H1 (cell line): Measurements from ENCODE around the gene TDRD15. TPM values are rescaled to one million over a fixed set of nuclear protein-coding genes. Genes with fewer than 3 reads are reported as not detected.

Experiments
- CTCF ChIA-PET: fragments of 300-600 bp; sonication (Branson Sonifier 250); formaldehyde crosslinking; loops from one replicate; lab custom pipeline; 2021; ENCODE audit not compliant: partially characterized antibody; lab: Charles Lee
- POLR2A ChIA-PET: fragments of 300-600 bp; sonication (Branson Sonifier 250); formaldehyde crosslinking; loops from one replicate; lab custom pipeline; 2021; ENCODE audit warnings: inconsistent platforms; ENCODE audit not compliant: partially characterized antibody; lab: Charles Lee
- DNase-seq, 2 experiments: peaks; one replicate each; pipeline versions ENCODE4 v3.0.0 to v3.0.0-alpha.2; 2010 to 2022; ENCODE audit warnings: low spot score in 2 of 2, low read depth in 1 of 2, mixed read lengths in 1 of 2
- FAIRE-seq: peaks from 2 replicates; lab custom pipeline; 2011; peaks lifted over from hg19 to GRCh38; lab: Jason Lieb, UNC
- H2AFZ ChIP-seq: 2 replicates; pipeline ENCODE4 v1.8.1; 2012; ENCODE audit warnings: low read length, inconsistent platforms
- H2AK5ac ChIP-seq: 2 replicates; pipeline ENCODE4 v1.6.1; 2013; ENCODE audit warnings: low read depth, low read length
- H2BK120ac ChIP-seq: replicated peaks from 2 replicates; pipeline ENCODE3; 2013; ENCODE audit warnings: low read depth, low read length, inconsistent platforms
- H2BK12ac ChIP-seq: 2 replicates; pipeline ENCODE4 v1.6.1; 2013; ENCODE audit warnings: low read depth, low read length
- H2BK15ac ChIP-seq: 2 replicates; pipeline ENCODE4 v1.6.1; 2013; ENCODE audit warnings: low read length
- H2BK20ac ChIP-seq: 2 replicates; pipeline ENCODE4 v1.6.1; 2013; ENCODE audit warnings: low read length
- H2BK5ac ChIP-seq: 2 replicates; pipeline ENCODE4 v1.6.1; 2013; ENCODE audit warnings: low read depth, low read length
- H3K14ac ChIP-seq: 2 replicates; pipeline ENCODE4 v1.6.1; 2013; ENCODE audit warnings: inconsistent platforms; ENCODE audit not compliant: insufficient read length
- H3K18ac ChIP-seq: 2 replicates; pipeline ENCODE4 v1.6.1; 2013; ENCODE audit warnings: low read length; ENCODE audit errors: extremely low read depth
- H3K23ac ChIP-seq: 2 replicates; pipeline ENCODE4 v1.6.1; 2013; ENCODE audit warnings: inconsistent platforms; ENCODE audit not compliant: insufficient read length
- H3K23me2 ChIP-seq: 2 replicates; pipeline ENCODE4 v1.6.1; 2013; ENCODE audit warnings: low read depth, low read length
- H3K27ac ChIP-seq: 2 replicates; pipeline ENCODE4 v1.6.1; 2011; ENCODE audit warnings: low read depth, low read length, inconsistent platforms
- H3K27me3 ChIP-seq, 4 experiments: replicated peaks in 1 of 4; 1 replicate in 1 of 4; 2 replicates in 3 of 4; pipeline versions ENCODE4 v1.6.1 to v1.8.1; 2011 to 2013; ENCODE audit warnings: low read length in 3 of 4, mild to moderate bottlenecking in 3 of 4, inconsistent platforms in 2 of 4, mixed read lengths in 2 of 4, moderate library complexity in 1 of 4; ENCODE audit not compliant: control insufficient read depth in 3 of 4, insufficient read depth in 3 of 4; ENCODE audit errors: extremely low read depth in 1 of 4
- H3K36me3 ChIP-seq, 4 experiments: 2 replicates each; pipeline versions ENCODE4 v1.6.1 to v1.8.1; 2011 to 2013; ENCODE audit warnings: mild to moderate bottlenecking in 4 of 4, low read length in 3 of 4, moderate library complexity in 2 of 4, control low read depth in 1 of 4, inconsistent platforms in 1 of 4; ENCODE audit not compliant: insufficient read depth in 4 of 4, control insufficient read depth in 2 of 4
- H3K4ac ChIP-seq: replicated peaks from 2 replicates; pipeline ENCODE3; 2013; ENCODE audit warnings: low read length, low read depth, mixed read lengths, inconsistent platforms; ENCODE audit not compliant: insufficient read length
- H3K4me1 ChIP-seq, 4 experiments: replicated peaks in 1 of 4; 1 replicate in 1 of 4; 2 replicates in 3 of 4; pipeline versions ENCODE4 v1.6.1 to v1.8.1; 2011 to 2013; ENCODE audit warnings: low read length in 3 of 4, inconsistent platforms in 2 of 4, mixed read lengths in 1 of 4; ENCODE audit not compliant: insufficient read depth in 4 of 4, control insufficient read depth in 3 of 4
- H3K4me2 ChIP-seq, 2 experiments: 2 replicates each; pipeline versions ENCODE4 v1.6.1 to v1.8.1; 2011 to 2013; ENCODE audit warnings: low read depth in 2 of 2, low read length in 2 of 2, control low read depth in 1 of 2, inconsistent platforms in 1 of 2, mild to moderate bottlenecking in 1 of 2; ENCODE audit not compliant: insufficient read depth in 1 of 2
- H3K4me3 ChIP-seq, 4 experiments: fragments of 200-600, 300-600 bp in 1 of 4; sonication (generic), shearing (Covaris generic), sonication (Bioruptor Twin) in 1 of 4; 2 replicates each; pipeline versions ENCODE4 v1.5.1 to v1.8.1; 2011 to 2016; ENCODE audit warnings: low read length in 4 of 4, low read depth in 3 of 4, control low read depth in 2 of 4, inconsistent platforms in 2 of 4, mild to moderate bottlenecking in 2 of 4, mixed read lengths in 1 of 4, moderate library complexity in 1 of 4; ENCODE audit not compliant: insufficient read depth in 2 of 4; ENCODE audit errors: extremely low read depth in 1 of 4
- H3K56ac ChIP-seq: replicated peaks from 2 replicates; pipeline ENCODE3; 2013; ENCODE audit warnings: low read depth, mild to moderate bottlenecking, mixed read lengths, low read length, inconsistent platforms; ENCODE audit not compliant: insufficient read length
- H3K79me1 ChIP-seq: 2 replicates; pipeline ENCODE4 v1.6.1; 2013; ENCODE audit warnings: low read depth, low read length, control low read depth
- H3K79me2 ChIP-seq, 2 experiments: 2 replicates each; pipeline versions ENCODE4 v1.6.1 to v1.8.1; 2012 to 2013; ENCODE audit warnings: low read length in 2 of 2, mild to moderate bottlenecking in 2 of 2, inconsistent platforms in 1 of 2; ENCODE audit not compliant: insufficient read depth in 2 of 2, control insufficient read depth in 1 of 2
- H3K9ac ChIP-seq, 4 experiments: replicated peaks in 1 of 4; 1 replicate in 1 of 4; 2 replicates in 3 of 4; pipeline versions ENCODE4 v1.6.1 to v1.8.1; 2011 to 2013; ENCODE audit warnings: low read depth in 3 of 4, low read length in 3 of 4, control low read depth in 2 of 4, mild to moderate bottlenecking in 2 of 4, moderate library complexity in 2 of 4, inconsistent platforms in 1 of 4; ENCODE audit errors: extremely low read depth in 1 of 4
- H3K9me3 ChIP-seq, 2 experiments: 2 replicates each; pipeline versions ENCODE4 v1.6.1 to v1.8.1; 2012 to 2013; ENCODE audit warnings: mild to moderate bottlenecking in 2 of 2, moderate library complexity in 2 of 2, control low read depth in 1 of 2, inconsistent platforms in 1 of 2, low read depth in 1 of 2, low read length in 1 of 2, mixed read lengths in 1 of 2; ENCODE audit not compliant: insufficient read depth in 2 of 2
- H4K20me1 ChIP-seq, 2 experiments: replicated peaks in 1 of 2; 2 replicates each; pipeline versions ENCODE3 to v1.8.1; 2011 to 2013; ENCODE audit warnings: inconsistent platforms in 2 of 2, low read length in 2 of 2, mild to moderate bottlenecking in 1 of 2; ENCODE audit not compliant: insufficient read depth in 2 of 2, control insufficient read depth in 1 of 2
- H4K5ac ChIP-seq: 2 replicates; pipeline ENCODE4 v1.6.1; 2013; ENCODE audit warnings: low read length, low read depth, mixed read lengths, inconsistent platforms; ENCODE audit not compliant: insufficient read length
- H4K8ac ChIP-seq: 2 replicates; pipeline ENCODE4 v1.8.0; 2013; ENCODE audit warnings: mild to moderate bottlenecking, moderate library complexity, low read length, inconsistent platforms; ENCODE audit not compliant: insufficient read depth; ENCODE audit errors: extremely low read depth
- H4K91ac ChIP-seq: replicated peaks from 2 replicates; pipeline ENCODE3; 2013; ENCODE audit warnings: low read length, mixed read lengths, inconsistent platforms; ENCODE audit not compliant: insufficient read length
- TAF7 ChIP-seq: optimal IDR thresholded peaks from 2 replicates; pipeline ENCODE3; 2011; ENCODE audit warnings: low read depth, mild to moderate bottlenecking, inconsistent platforms, low read length, moderate library complexity, borderline replicate concordance
- WGBS, 2 experiments: shearing (Covaris generic) in 1 of 2; methylation state at CpG; one replicate each; pipeline versions ENCODE4 v1.1.6 to v1.1.7; 2013 to 2015; ENCODE audit warnings: low lambda C conversion rate in 2 of 2, mixed read lengths in 2 of 2, inconsistent platforms in 1 of 2, low coverage in 1 of 2, missing lambda C conversion rate in 1 of 2; ENCODE audit not compliant: insufficient replicate concordance in 2 of 2, insufficient coverage in 1 of 2, insufficient read length in 1 of 2; ENCODE audit errors: extremely low coverage in 1 of 2, missing lambda C conversion rate in 1 of 2; 5-methylcytosine and 5-hydroxymethylcytosine counted together
- polyA plus RNA-seq, 7 experiments: library from polyadenylated mRNA; depleted of rRNA in 3 of 7; stranded (reverse) in 5 of 7; unstranded in 2 of 7; fragments of >200 nt in 5 of 7; fragments of 200-250 nt in 2 of 7; gene quantifications; 1 replicate in 5 of 7; 2 replicates in 1 of 7; 4 replicates in 1 of 7; pipeline versions ENCODE4 v1.2.1 to v1.2.3, GENCODE V29; 2011 to 2013; ENCODE audit warnings: missing spikeins in 2 of 7, mixed read lengths in 2 of 7
- total RNA-seq: library from RNA; stranded (reverse); fragmentation: NEBNext Ultra II Directional; extraction: Animal tissue kit (Norgen Biotek cat#: 25700); gene quantifications from 2 replicates; pipeline ENCODE4 v1.2.1, GENCODE V29; 2021

TDRD15 gene
- total and polyA plus RNA-seq, 2 of the 8 experiments (the other 6 are each of a cell fraction or from before 2014, with no cell fraction given): not detected

DNA sequence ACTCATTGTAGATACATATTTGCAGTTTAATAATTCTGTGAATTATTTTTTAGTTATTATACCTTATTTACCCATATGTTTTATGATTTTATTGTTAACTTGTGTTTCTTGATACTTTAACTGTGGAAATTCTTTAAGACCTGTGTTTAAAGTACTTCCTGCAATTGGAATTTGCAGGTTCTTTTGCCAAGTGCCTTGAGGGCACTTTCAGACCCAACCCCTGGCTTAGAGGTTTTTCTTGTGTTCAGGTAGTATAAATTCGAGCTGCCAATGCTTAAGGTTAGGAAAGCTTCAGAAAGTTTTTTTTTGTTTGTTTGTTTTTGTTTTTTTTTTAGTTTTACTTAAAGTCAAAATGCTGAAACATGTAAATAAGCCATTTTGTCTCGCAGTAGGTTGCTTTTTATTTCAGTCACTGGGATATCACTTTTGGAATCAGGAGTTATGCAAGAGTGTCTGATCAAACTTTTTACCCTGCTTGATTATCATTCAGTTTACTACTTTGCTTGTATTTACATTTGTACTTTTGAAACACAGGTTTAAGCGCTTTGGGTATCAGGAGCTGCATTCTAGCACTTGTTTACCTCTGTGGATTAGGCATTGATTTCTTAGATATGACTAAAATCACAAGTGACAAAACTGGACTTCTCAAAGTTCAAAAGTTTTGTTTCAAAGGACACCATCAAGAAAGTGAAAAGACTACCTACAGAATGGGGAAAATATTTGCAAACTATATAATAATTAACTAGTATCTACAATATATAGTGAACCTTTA is 31.8 kb downstream of the TDRD15 start:
- no peak overlapping the region for H2AFZ ChIP-seq
- no peak overlapping the region for H3K18ac ChIP-seq
- DNase-seq (no peak), FAIRE-seq (no peak)
- no peak overlapping the region for H4K5ac ChIP-seq
- no peak overlapping the region for H3K27ac ChIP-seq
- H2BK15ac ChIP-seq: no peak overlapping the region
- no peaks in the 10 kb centered on the region for H3K23me2 ChIP-seq
- no peak overlapping the region for H3K56ac ChIP-seq
- H4K8ac ChIP-seq: no peak overlapping the region
- no peaks in the 10 kb centered on the region for H3K9me3 ChIP-seq
- no peaks in the 10 kb centered on the region for H3K27me3 ChIP-seq
- ChIA-PET POLR2A (no interaction called here), CTCF (interaction anchor here (1.0 kb wide), 1 partner anchor 163 kb away, joined by 3 read pairs; no protein-coding TSS in a partner anchor)
- H3K23ac ChIP-seq: no peak overlapping the region
- H2AK5ac ChIP-seq: no peak overlapping the region
- no peaks in the 10 kb centered on the region for H3K79me2 ChIP-seq
- H3K36me3 ChIP-seq: no peaks in the 10 kb centered on the region
- H3K4me3 ChIP-seq: no peak overlapping the region
- H3K4me2 ChIP-seq: no peak overlapping the region
- H2BK120ac ChIP-seq: no peak overlapping the region
- no peak overlapping the region for H2BK20ac ChIP-seq
- H3K4me1 ChIP-seq: no peaks in the 10 kb centered on the region
- 58% methylated on average over 3 of the region's 3 CpGs; no CpG with 5 or more reads in 1 of the 2 experiments for WGBS, 2 experiments
- H2BK5ac ChIP-seq: no peak overlapping the region
- H3K9ac ChIP-seq: no peak overlapping the region
- H3K14ac ChIP-seq: no peak overlapping the region
- no peak for TF ChIP-seq TAF7
- no peaks in the 10 kb centered on the region for H3K79me1 ChIP-seq
- no peaks in the 10 kb centered on the region for H4K20me1 ChIP-seq
- no peak overlapping the region for H3K4ac ChIP-seq
- no peak overlapping the region for H2BK12ac ChIP-seq
- no peak overlapping the region for H4K91ac ChIP-seq
